GM19238 (cell line): ENCODE measurements around the gene BZW1.
A peak's percentile ranks its signal among the peaks of the same experiment; 100 is the strongest.
"Not testable (repeated sequence)": the region's sequence is repeated elsewhere in the genome, so short reads cannot be mapped to it uniquely, and the experiment has no call there.

Experiments
- DNase-seq: peaks from one replicate; pipeline ENCODE4 v3.0.0; 2011; ENCODE audit warnings: low spot score; ENCODE audit not compliant: insufficient read length

The BZW1 gene

GRCh38 chr2:200790185-200790584, 21.5 kb upstream of the BZW1 start:
- DNase-seq: no peak

DNA sequence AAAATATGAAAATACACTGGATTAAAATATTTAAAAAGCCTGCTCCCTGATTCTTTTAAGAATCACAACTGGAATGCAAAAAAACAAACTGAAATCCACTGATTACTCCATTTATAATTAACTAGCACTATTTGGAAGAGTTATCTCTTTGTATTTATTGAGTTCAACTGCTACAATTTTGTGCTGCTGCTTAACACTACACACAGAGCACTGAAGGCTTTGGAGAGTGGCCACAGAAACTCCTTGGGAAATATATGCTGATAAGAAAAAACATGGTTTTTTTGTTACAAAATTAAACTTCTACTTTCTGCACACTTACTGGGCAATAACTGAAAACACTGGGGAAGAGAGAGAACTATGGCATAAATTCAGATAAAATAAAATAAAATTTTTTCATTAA, 19.8 kb upstream of the BZW1 start:
- DNase-seq: no peak

- DNase-seq: no peak
These were observed 17.6 kb upstream of the BZW1 start for GRCh38 chr2:200794143-200794542.

- no peak for DNase-seq
These were observed 16.7 kb upstream of the BZW1 start for GRCh38 chr2:200795028-200795440.

GRCh38 chr2:200796561-200796960, 15.1 kb upstream of the BZW1 start:
- DNase-seq: no peak

- DNase-seq: no peak
These were observed 14.4 kb upstream of the BZW1 start for GRCh38 chr2:200797242-200797770.

DNA sequence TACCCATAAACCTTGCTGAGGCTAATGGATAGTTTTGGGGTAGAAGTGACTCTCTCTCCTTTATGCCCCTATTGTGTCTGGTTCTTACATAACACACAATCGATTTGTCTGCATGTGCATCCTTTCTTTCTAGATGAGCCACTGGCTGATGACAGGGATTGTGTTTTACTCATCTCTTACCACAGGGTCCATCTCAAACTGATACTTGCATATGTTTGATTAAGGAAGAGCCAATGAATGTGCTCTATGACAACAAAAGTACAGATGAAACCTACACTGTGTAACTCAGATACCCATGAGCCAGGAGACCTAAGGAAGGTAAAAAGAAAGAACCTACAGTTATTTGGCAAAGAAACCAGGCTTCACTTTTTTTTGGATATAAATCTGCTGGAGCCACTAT, 13.2 kb upstream of the BZW1 start:
- no peak for DNase-seq

GRCh38 chr2:200800458-200800857, 11.3 kb upstream of the BZW1 start:
- DNase-seq: no peak

GRCh38 chr2:200801431-200801830, 10.3 kb upstream of the BZW1 start:
- DNase-seq: not testable (repeated sequence)

GRCh38 chr2:200809506-200810251, 2.0 kb upstream of the BZW1 start:
- DNase-seq: no peak

GRCh38 chr2:200810252-200810997, 1.3 kb upstream of the BZW1 start:
- DNase-seq: no peak

DNA sequence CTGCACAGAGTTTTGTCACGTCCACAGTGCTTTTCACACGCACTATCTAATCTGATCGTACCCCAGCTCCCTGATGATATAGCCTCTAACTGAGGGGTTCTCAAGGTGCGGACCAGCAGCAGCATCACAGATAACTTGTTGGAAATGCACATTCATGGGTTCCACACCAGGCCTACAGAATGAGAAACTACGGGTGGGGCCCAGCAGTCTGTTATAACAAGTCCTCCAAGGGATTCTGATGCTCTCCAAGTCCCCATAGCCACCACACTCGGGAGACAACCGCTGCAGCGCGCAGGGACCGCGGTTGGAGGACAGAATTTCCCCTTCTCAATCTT, 745 bp upstream of the BZW1 start:
- DNase-seq: no peak

- peak; percentile 39 for DNase-seq
These were observed 662 bp downstream of the BZW1 start for GRCh38 chr2:200812122-200813022.

GRCh38 chr2:200814276-200814815, 2.6 kb downstream of the BZW1 start:
- no peak for DNase-seq

DNA sequence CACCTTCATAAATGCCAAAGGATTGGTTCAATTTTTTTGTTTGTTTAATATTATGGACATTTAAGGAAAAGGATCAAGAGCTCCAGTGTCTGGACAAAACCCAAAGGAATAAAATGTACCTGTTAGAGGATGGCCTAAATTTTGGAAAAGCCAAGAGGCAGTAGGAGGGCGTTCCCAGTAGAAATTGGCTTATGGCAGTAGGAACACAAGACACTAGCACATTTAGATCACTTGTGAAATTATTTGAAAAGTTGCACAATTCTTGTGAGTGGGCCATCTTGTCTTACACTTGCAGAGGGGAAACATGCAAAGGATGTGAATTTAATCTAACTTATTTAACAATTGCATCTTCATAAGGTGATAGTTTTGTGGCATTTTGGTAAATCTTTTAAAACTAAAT, 3.2 kb downstream of the BZW1 start:
- DNase-seq: no peak

DNA sequence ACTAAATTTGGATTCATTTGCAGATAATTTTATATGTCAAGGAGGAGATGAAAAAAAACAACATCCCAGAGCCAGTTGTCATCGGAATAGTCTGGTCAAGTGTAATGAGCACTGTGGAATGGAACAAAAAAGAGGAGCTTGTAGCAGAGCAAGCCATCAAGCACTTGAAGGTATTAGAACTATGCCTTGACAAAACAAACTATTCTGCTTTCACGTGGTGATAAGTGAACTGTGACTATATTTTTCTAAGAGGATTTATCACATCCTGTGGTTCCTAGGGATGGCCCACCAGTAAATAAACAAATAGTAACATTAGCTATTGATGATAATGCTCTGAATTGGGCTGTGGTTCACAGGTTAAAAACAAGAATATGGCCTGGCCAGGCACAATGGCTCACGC, 7.0 kb downstream of the BZW1 start:
- not testable (repeated sequence) for DNase-seq

DNA sequence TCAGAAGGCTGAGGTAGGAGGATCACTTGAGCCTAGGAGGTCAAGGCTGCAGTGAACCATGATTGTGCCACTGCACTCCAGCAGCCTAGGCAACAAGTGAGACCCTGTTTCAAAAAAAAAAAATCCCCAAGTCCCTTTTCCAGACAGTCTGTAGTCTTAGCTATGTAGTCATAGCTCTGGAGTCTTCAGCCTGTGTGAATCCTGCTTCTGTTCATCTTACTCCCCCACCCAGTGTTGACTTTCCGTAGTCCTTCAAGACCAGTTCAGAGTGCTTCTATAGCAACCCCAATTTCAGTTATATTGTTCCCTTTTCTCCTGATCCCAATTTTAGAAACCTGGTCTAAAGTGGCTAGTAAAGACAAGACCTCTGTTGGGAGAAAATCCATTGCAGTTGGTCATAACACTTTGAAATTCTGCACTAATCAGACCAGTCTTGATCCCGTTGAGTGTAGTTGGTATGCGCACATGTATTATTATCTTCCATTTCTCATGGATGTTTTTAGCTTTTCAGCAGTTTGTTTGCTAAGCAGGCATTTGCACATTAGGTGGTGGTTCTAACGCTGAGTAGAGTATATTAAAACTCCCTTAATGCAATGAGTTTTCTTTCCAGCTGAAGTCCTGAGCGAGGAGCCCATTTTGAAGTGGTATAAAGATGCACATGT, 9.0 kb downstream of the BZW1 start:
- no peak for DNase-seq

DNA sequence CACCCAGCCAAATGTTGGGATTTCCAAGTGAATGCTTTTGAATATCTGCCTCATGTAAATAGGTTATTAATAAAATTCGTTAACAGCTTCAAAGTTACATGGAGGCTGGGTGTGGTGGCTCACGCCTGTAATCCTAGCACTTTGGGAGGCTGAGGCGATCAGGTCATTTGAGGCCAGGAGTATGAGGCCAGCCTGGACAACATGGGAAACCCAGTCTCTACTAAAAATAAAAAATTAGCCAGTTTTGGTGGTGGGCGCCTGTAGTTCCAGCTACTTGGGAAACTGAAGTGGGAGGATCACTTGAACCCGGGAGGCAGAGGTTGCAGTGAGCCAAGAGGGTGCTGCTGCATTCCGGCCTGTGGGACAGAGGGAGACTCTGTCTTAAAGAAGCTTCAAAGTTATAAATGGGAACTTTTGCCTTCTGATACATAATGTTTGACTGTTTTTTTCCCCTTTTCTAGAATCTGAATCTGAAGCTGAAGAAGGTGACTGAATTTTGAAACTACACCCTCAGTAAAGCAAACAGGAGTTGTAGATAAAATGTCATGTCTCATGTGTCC, 10.1 kb downstream of the BZW1 start:
- no peak for DNase-seq

DNA sequence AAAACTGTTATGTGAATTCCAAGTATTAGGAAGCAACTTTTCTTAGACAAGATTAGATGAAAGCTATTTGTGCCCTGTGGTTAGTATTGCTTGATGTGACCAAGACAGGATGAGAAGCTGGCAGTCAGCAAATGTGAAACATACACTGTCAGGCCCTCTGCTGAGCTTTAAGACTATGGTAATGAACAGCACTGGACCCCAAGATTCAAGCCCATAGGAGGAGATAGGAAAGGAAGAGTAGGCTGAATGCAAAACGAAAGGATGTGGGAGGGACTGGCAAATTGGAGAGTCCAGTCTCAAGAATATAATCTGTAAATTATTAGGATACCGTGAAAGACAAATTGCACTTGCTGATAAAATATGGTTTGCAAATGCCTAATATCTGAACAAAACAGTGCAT, 16.4 kb downstream of the BZW1 start:
- no peak for DNase-seq

GRCh38 chr2:200828572-200829257, 17.0 kb downstream of the BZW1 start:
- DNase-seq: no peak
